ENCODE results near the gene TRAF5.

GRCh38 chr1:211382182-211382713 lies 55.6 kb downstream of the TRAF5 start:
- TF ChIP-seq CTCF (IDR thresholded peaks at IDR 0.05) (no peak), POLR2A (IDR thresholded peaks at IDR 0.05) (no peak)
